ENCODE measurements around the gene NRDC. TPM values are rescaled to one million over a fixed set of nuclear protein-coding genes. Genes with fewer than 3 reads are reported as not detected.

NRDC gene
- total and polyA plus RNA-seq, 2 experiments from 2014 or later: 51.3 to 113 TPM

DNA sequence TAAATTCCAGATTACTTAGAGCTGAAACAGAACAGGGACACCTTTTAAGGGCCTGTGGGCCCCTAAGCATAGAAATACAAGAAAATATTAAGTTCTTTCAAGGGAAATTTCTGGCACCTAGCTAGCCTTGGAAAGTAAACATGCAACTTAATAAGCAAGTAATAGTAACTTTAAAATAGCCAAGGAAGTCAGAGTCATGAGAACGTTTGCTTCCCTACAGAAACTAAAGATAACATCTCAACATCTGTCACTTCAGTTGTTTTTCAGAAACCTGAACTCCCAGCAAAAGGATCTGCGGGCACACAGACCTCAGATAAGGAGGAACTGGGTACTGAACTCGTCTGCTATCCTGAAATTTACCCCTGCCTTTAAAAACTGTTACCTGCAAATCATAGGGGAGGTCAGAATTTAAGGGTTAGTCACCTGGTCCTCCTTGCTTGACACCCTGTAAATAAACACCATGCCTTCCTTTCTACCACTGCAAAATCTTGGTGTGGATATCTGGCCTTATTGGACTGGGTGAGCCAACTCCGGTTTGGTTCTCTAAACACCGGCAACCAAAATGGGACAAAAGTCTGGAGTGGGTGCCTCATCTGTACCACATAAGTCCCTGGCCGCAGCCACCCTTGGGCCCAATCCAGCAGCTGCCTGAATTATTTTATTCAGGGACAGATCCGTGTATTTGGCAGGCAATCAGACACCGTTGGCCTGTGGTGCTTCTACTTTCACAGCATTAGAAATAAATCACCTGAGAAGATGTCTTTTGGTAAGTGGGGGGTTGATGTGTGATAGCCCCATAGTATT is 27.9 kb downstream of the NRDC start:
- TF ChIP-seq CTCF (IDR thresholded peaks at IDR 0.05; ENCODE audit: low read depth, low read length): no peak

DNA sequence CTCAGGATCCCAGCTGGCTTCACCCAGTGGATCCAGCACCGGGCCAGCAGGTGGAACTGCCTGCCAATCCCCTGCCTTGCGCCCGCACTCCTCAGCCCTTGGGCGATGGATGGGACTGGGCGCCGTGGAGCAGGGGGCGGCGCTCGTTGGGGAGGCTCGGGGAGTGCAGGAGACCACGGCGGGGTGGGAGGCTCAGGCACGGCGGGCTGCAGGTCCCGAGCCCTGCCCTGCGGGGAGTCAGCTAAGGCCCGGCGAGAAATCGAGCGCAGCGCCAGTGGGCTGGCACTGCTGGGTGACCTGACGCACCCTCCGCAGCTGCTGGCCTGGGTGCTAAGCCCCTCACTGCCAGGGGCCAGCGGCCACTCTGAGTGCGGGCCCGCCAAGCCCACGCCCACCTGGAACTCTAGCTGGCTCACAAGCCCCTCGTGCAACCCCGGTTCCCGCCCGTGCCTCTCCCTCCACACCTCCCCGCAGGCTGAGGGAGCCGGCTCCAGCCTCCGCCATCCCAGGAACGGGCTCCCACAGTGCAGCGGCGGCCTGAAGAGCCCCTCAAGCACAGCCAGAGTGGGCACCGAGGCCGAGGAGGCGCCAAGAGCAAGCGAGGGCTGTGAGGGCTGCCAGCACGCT is 31.1 kb downstream of the NRDC start:
- H3K9me3 ChIP-seq (ENCODE audit: low read depth): no peaks in the 10 kb centered on the region
- H3K4me3 ChIP-seq: no peak overlapping the region
- no peaks in the 10 kb centered on the region for H3K36me3 ChIP-seq
- H3K4me1 ChIP-seq (ENCODE audit: low read depth): peaks cover 8% of the 10 kb centered on the region
- H3K27ac ChIP-seq: no peak overlapping the region
- TF ChIP-seq CTCF (IDR thresholded peaks at IDR 0.05; ENCODE audit: low read depth, low read length): no peak
- DNase-seq (ENCODE audit: low read depth in 1 of 2, low spot score in 1 of 2): no peak
- H3K27me3 ChIP-seq: no peaks in the 10 kb centered on the region

More for the DNA sequence above, 27.9 kb downstream of the NRDC start:
- H3K27me3 ChIP-seq: no peaks in the 10 kb centered on the region
- DNase-seq (ENCODE audit: low read depth in 1 of 2, low spot score in 1 of 2): peak in 1 of 2 donors; percentile 2
- H3K4me1 ChIP-seq (ENCODE audit: low read depth): peaks cover 8% of the 10 kb centered on the region
- H3K36me3 ChIP-seq: no peaks in the 10 kb centered on the region
- peak overlapping the region; percentile 66 for H3K27ac ChIP-seq
- H3K4me3 ChIP-seq: no peak overlapping the region
- H3K9me3 ChIP-seq (ENCODE audit: low read depth): no peaks in the 10 kb centered on the region

DNA sequence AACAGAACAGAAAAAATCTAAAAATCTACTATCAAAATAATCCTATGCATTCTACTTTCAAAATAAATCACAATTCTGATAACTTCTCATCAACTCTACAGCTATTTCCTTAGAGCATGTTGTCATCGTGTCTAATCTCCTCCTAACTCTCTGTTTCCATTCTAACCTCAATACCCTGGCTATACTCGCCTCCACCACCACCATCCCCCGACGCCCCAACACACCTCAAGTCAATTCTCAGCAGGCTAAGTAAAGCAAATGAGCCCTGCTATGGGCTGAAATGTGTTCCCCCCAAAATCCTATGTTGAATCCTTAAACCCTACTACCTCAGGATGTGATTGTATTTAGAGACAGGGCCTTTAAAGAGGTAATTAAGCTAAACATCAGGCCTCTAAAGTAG is 34.6 kb downstream of the NRDC start:
- Histone ChIP-seq H3K4me3 (no peak overlapping the region), H3K4me1 (ENCODE audit: low read depth) (no peaks in the 10 kb centered on the region), H3K27ac (no peak overlapping the region), H3K36me3 (peaks cover 4% of the 10 kb centered on the region), H3K27me3 (no peaks in the 10 kb centered on the region), H3K9me3 (ENCODE audit: low read depth) (no peaks in the 10 kb centered on the region)
- TF ChIP-seq CTCF (IDR thresholded peaks at IDR 0.05; ENCODE audit: low read depth, low read length): no peak
- no peak for DNase-seq (ENCODE audit: low read depth in 1 of 2, low spot score in 1 of 2)

DNA sequence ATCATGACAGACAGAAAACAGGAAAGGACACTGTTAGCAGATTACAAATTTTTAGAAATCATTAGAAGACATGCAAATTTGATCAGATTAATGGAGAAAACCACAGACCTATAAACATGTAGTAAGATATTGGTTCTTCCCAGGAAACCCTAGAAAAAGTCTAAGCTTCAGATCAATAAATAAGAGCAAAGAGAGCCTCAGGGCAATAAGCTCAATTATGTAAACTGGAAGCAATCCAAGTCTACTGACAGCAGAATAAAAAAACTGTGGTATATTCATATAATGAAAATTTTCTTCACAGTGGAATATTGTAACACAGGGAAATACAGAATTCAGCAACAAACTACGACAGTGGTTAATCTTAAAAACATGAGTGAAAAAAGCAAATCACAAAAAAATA is 36.3 kb downstream of the NRDC start:
- Histone ChIP-seq H3K4me1 (ENCODE audit: low read depth) (no peaks in the 10 kb centered on the region), H3K36me3 (peaks cover 7% of the 10 kb centered on the region), H3K4me3 (no peak overlapping the region), H3K9me3 (ENCODE audit: low read depth) (no peaks in the 10 kb centered on the region), H3K27ac (no peak overlapping the region), H3K27me3 (no peaks in the 10 kb centered on the region)
- no peak for TF ChIP-seq CTCF (IDR thresholded peaks at IDR 0.05; ENCODE audit: low read depth, low read length)
- DNase-seq (ENCODE audit: low read depth in 1 of 2, low spot score in 1 of 2): no peak

- TF ChIP-seq CTCF (IDR thresholded peaks at IDR 0.05; ENCODE audit: low read depth, low read length): no peak
- no peak overlapping the region for H3K27ac ChIP-seq
- no peak overlapping the region for H3K4me3 ChIP-seq
- H3K36me3 ChIP-seq: peaks cover 15% of the 10 kb centered on the region
- H3K9me3 ChIP-seq (ENCODE audit: low read depth): no peaks in the 10 kb centered on the region
- H3K27me3 ChIP-seq: no peaks in the 10 kb centered on the region
- DNase-seq (ENCODE audit: low read depth in 1 of 2, low spot score in 1 of 2): no peak
- H3K4me1 ChIP-seq (ENCODE audit: low read depth): no peaks in the 10 kb centered on the region
Observed at GRCh38 chr1:51840743-51841461, 37.6 kb downstream of the NRDC start.

Data from cardiac muscle cell (in vitro differentiated cells and primary cell).